HepG2 (cell line): ENCODE data around the gene CHMP1A. TPM values are rescaled to one million over a fixed set of nuclear protein-coding genes. Genes with fewer than 3 reads are reported as not detected.

Source experiments
- ATAC-seq: fragments of 200-7000 bp; cut with Tn5 transposase; 3 replicates; pipeline ENCODE4 v1.9.1; 2020; ENCODE audit warnings: mild to moderate bottlenecking, moderate library complexity
- BruUV-seq: library from RNA; stranded (reverse); fragments of 400-500 nt; replicated peaks from 2 replicates; lab custom pipeline; 2021; lab: Mats Ljungman, UMichigan
- CTCF ChIA-PET: fragments of 300-600 bp; formaldehyde crosslinking; extraction: SDS; loops from one replicate; lab custom pipeline; 2021; ENCODE audit warnings: low total read pairs, inconsistent platforms, low intra/inter-chr PET ratio; lab: Yijun Ruan, JAX
- POLR2A ChIA-PET: fragments of 350-600 bp; sonication (Branson Sonifier 250); formaldehyde crosslinking; loops from one replicate; lab custom pipeline; 2020; ENCODE audit warnings: antibody characterized with exemption, inconsistent platforms; lab: Yijun Ruan, JAX
- DNase-seq: peaks from one replicate; pipeline ENCODE4 v3.0.0-alpha.2; 2015; ENCODE audit warnings: low spot score
- FAIRE-seq: peaks from 3 replicates; lab custom pipeline; 2011; peaks lifted over from hg19 to GRCh38; lab: Jason Lieb, UNC
- H2AFZ ChIP-seq: one replicate; pipeline ENCODE4 v1.6.1; 2011; ENCODE audit warnings: low read length, inconsistent platforms
- H3K27ac ChIP-seq: fragments of 300-600 bp; 3 replicates; pipeline ENCODE4 v1.8.0; 2011; ENCODE audit warnings: mixed run types, mild to moderate bottlenecking, mixed read lengths, low read length, inconsistent platforms; ENCODE audit not compliant: insufficient read depth; ENCODE audit errors: extremely low read length
- H3K27me3 ChIP-seq, 2 experiments: fragments of 200-600 bp in 1 of 2; 2 replicates in 1 of 2; 3 replicates in 1 of 2; pipeline versions ENCODE4 v1.6.0 to v1.8.0; 2011; ENCODE audit warnings: low read length in 2 of 2, mild to moderate bottlenecking in 2 of 2, moderate library complexity in 2 of 2, inconsistent platforms in 1 of 2; ENCODE audit not compliant: insufficient read depth in 2 of 2, control insufficient read depth in 1 of 2
- H3K36me3 ChIP-seq, 2 experiments: fragments of 200-600 bp in 1 of 2; replicated peaks in 1 of 2; 2 replicates in 1 of 2; 3 replicates in 1 of 2; pipeline versions ENCODE4 v1.5.1 to v1.8.0; 2011; ENCODE audit warnings: low read length in 2 of 2, inconsistent platforms in 1 of 2; ENCODE audit not compliant: insufficient read depth in 2 of 2, control insufficient read depth in 1 of 2
- H3K4me1 ChIP-seq: 2 replicates; pipeline ENCODE4 v1.5.1; 2012; ENCODE audit warnings: low read length, inconsistent platforms; ENCODE audit not compliant: insufficient read depth
- H3K4me2 ChIP-seq: 2 replicates; pipeline ENCODE4 v1.6.0; 2011; ENCODE audit warnings: low read depth, low read length, inconsistent platforms
- H3K4me3 ChIP-seq, 3 experiments: fragments of 200-600 bp in 1 of 3; sonication (generic), shearing (Covaris generic) in 1 of 3; replicated peaks in 1 of 3; 2 replicates each; pipeline ENCODE4 v1.5.1; 2011 to 2016; ENCODE audit warnings: low read length in 3 of 3, inconsistent platforms in 2 of 3, low read depth in 2 of 3, mild to moderate bottlenecking in 2 of 3, control low read depth in 1 of 3, mixed read lengths in 1 of 3; ENCODE audit not compliant: insufficient read depth in 1 of 3
- H3K79me2 ChIP-seq: one replicate; pipeline ENCODE4 v1.6.1; 2011; ENCODE audit warnings: low read length, inconsistent platforms; ENCODE audit not compliant: insufficient read depth
- H3K9ac ChIP-seq: 2 replicates; pipeline ENCODE4 v1.6.0; 2011; ENCODE audit warnings: mild to moderate bottlenecking, low read depth, low read length, inconsistent platforms; ENCODE audit not compliant: insufficient read depth
- H3K9me3 ChIP-seq: 2 replicates; pipeline ENCODE4 v1.5.1; 2012; ENCODE audit warnings: mild to moderate bottlenecking, low read length
- H4K20me1 ChIP-seq: 2 replicates; pipeline ENCODE4 v1.6.0; 2011; ENCODE audit warnings: inconsistent platforms, mild to moderate bottlenecking, low read length, moderate library complexity; ENCODE audit not compliant: insufficient read depth
- ARNT ChIP-seq: fragments of 450-650 bp; IDR thresholded peaks from 2 replicates; pipeline ENCODE4 v1.6.1; 2017
- CBX2 ChIP-seq, 2 experiments: fragments of 200-600 bp in 1 of 2; sonication (generic); formaldehyde crosslinking in 1 of 2; IDR thresholded peaks; 2 replicates each; pipeline versions ENCODE4 v1.7.0 to v1.8.1; 2018 to 2022; ENCODE audit warnings: low read depth in 2 of 2, low read length in 1 of 2, mild to moderate bottlenecking in 1 of 2, missing genetic modification reagents in 1 of 2
- FOXK1 ChIP-seq: sonication (generic); formaldehyde crosslinking; IDR thresholded peaks from 2 replicates; pipeline ENCODE4 v1.4.0; 2020; ENCODE audit warnings: low read depth, missing genetic modification reagents, borderline replicate concordance
- GATAD1 ChIP-seq: IDR thresholded peaks from 2 replicates; pipeline ENCODE4 v1.6.1; 2016; ENCODE audit warnings: missing genetic modification reagents, missing compliant biosample characterization
- GATAD2A ChIP-seq: IDR thresholded peaks from 2 replicates; pipeline ENCODE4 v1.6.1; 2016
- POLR2G ChIP-seq: fragments of 200-400 bp; formaldehyde crosslinking; IDR thresholded peaks from 2 replicates; pipeline ENCODE4 v1.6.1; 2018; ENCODE audit warnings: mild to moderate bottlenecking, low read depth, low read length, moderate library complexity
- SALL2 ChIP-seq: sonication (generic); formaldehyde crosslinking; IDR thresholded peaks from 2 replicates; pipeline ENCODE4 v1.8.1; 2023; ENCODE audit warnings: mild to moderate bottlenecking, missing genetic modification reagents, inconsistent platforms
- ZBTB42 ChIP-seq: sonication (generic); formaldehyde crosslinking; IDR thresholded peaks from 2 replicates; pipeline ENCODE4 v1.5.0; 2020; ENCODE audit warnings: mild to moderate bottlenecking, missing genetic modification reagents
- ZNF136 ChIP-seq: sonication (generic); formaldehyde crosslinking; IDR thresholded peaks from 2 replicates; pipeline ENCODE4 v1.8.1; 2022; ENCODE audit warnings: low read depth, mild to moderate bottlenecking, moderate library complexity, missing genetic modification reagents
- ZNF460 ChIP-seq: sonication (generic); formaldehyde crosslinking; IDR thresholded peaks from 2 replicates; pipeline ENCODE4 v1.5.1; 2020; ENCODE audit warnings: missing genetic modification reagents, mild to moderate bottlenecking, borderline replicate concordance
- WGBS: methylation state at CpG from one replicate; pipeline ENCODE4 v1.1.6; 2017; ENCODE audit warnings: low lambda C conversion rate; 5-methylcytosine and 5-hydroxymethylcytosine counted together
- in situ Hi-C: cut with HindIII; loops from 2 replicates; pipeline ENCODE4 v1.10.0; 2017; ENCODE audit warnings: low pct_unique_long_range_greater_than_20kb; ENCODE audit not compliant: extremely low pct_ligation_motif_present
- intact Hi-C: fragments of 100-400 bp; cut with micrococcal nuclease; formaldehyde crosslinking; loops from one replicate; pipeline ENCODE4 v1.10.0; 2022; ENCODE audit not compliant: unreplicated experiment
- polyA plus RNA-seq, 8 experiments: library from polyadenylated mRNA; depleted of rRNA in 3 of 8; stranded (reverse) in 7 of 8; unstranded in 1 of 8; fragments of >200 nt; fragmentation: Illumina TruSeq in 4 of 8; extraction: Trizol in 4 of 8; gene quantifications; 2 replicates each; pipeline versions ENCODE4 v1.2.1 to v1.2.3, GENCODE V29; 2011 to 2016; ENCODE audit warnings: low read depth in 4 of 8, missing spikeins in 1 of 8, mixed read lengths in 1 of 8; ENCODE audit not compliant: insufficient read depth in 1 of 8
- total RNA-seq, 5 experiments: library from RNA; depleted of rRNA; stranded (reverse); fragments of >200 nt; fragmentation: Illumina TruSeq; extraction: Trizol; gene quantifications; 2 replicates each; pipeline ENCODE4 v1.2.3, GENCODE V29; 2016; ENCODE audit warnings: low read depth in 1 of 5
- TF ChIP-seq, protein P1 (sequence below): sonication (generic); formaldehyde crosslinking; IDR thresholded peaks from 2 replicates; pipeline ENCODE4 v1.4.0; 2020; ENCODE audit warnings: mild to moderate bottlenecking, low read depth, missing genetic modification reagents
- TF ChIP-seq, protein P2 (sequence below): sonication (generic); formaldehyde crosslinking; IDR thresholded peaks from 2 replicates; pipeline ENCODE4 v1.5.0; 2020; ENCODE audit warnings: mild to moderate bottlenecking, missing genetic modification reagents

CHMP1A gene
- total and polyA plus RNA-seq, 2 of the 13 experiments (the other 11 are each of a cell fraction or from before 2014, with no cell fraction given): 69.4 to 73.3 TPM

DNA sequence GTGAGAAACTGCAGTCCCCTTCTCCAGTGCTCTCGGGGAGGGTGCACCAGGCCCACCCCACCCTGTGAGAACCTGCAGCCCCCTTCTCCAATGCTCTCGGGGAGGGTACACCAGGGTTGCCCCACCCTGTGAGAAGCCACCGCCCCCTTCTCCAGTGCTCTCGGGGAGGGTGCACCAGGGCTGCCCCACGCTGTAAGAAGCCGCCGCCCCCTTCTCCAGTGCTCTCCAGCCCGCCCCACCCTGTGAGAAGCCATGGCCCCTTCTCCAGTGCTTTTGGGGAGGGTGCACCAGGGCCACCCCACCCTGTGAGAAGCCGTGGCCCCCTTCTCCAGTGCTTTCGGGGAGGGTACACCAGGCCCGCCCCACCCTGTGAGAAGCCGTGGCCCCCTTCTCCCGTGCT lies 12.2 kb upstream of the CHMP1A start:
- ATAC-seq (no peak), DNase-seq (no peak), FAIRE-seq (no peak)
- ChIA-PET CTCF (no interaction called here), POLR2A (no interaction called here)
- Histone ChIP-seq H3K27ac (no peak overlapping the region), H3K9ac (no peak overlapping the region), H3K27me3 (no peaks in the 10 kb centered on the region), H3K4me2 (no peak overlapping the region), H2AFZ (no peak overlapping the region), H3K4me1 (peaks cover 26% of the 10 kb centered on the region), H3K9me3 (peaks cover 12% of the 10 kb centered on the region; the same call in 1 of the 2 replicates), H3K36me3 (no peaks in the 10 kb centered on the region), H4K20me1 (no peaks in the 10 kb centered on the region), H3K4me3 (no peak overlapping the region), H3K79me2 (no peaks in the 10 kb centered on the region)
- WGBS: 98% methylated on average over 7 of the region's 13 CpGs
- intact Hi-C loops (loop anchor here (2.0 kb wide), 1 partner anchor 17 kb away; the partner anchor contains the start of gene CDK10), in situ Hi-C loops (no loop called here)
- BruUV-seq: no TSS peak
- TF ChIP-seq GATAD2A (CRISPR knock-in tag) (no peak), FOXK1 (CRISPR knock-in tag) (no peak), ZBTB42 (no peak), POLR2G (no peak), SALL2 (no peak), ARNT (no peak), GATAD1 (no peak), ZNF460 (CRISPR knock-in tag) (no peak), CBX2 (IDR thresholded peaks at IDR 0.05; ENCODE audit: low read depth, low read length) (no peak), CBX2 (CRISPR knock-in tag; IDR thresholded peaks at IDR 0.05; ENCODE audit: low read depth) (no peak), ZNF136 (no peak)
- TF ChIP-seq, protein P1, sequence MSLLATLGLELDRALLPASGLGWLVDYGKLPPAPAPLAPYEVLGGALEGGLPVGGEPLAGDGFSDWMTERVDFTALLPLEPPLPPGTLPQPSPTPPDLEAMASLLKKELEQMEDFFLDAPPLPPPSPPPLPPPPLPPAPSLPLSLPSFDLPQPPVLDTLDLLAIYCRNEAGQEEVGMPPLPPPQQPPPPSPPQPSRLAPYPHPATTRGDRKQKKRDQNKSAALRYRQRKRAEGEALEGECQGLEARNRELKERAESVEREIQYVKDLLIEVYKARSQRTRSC (CRISPR knock-in tag): no peak
- TF ChIP-seq, protein P2, sequence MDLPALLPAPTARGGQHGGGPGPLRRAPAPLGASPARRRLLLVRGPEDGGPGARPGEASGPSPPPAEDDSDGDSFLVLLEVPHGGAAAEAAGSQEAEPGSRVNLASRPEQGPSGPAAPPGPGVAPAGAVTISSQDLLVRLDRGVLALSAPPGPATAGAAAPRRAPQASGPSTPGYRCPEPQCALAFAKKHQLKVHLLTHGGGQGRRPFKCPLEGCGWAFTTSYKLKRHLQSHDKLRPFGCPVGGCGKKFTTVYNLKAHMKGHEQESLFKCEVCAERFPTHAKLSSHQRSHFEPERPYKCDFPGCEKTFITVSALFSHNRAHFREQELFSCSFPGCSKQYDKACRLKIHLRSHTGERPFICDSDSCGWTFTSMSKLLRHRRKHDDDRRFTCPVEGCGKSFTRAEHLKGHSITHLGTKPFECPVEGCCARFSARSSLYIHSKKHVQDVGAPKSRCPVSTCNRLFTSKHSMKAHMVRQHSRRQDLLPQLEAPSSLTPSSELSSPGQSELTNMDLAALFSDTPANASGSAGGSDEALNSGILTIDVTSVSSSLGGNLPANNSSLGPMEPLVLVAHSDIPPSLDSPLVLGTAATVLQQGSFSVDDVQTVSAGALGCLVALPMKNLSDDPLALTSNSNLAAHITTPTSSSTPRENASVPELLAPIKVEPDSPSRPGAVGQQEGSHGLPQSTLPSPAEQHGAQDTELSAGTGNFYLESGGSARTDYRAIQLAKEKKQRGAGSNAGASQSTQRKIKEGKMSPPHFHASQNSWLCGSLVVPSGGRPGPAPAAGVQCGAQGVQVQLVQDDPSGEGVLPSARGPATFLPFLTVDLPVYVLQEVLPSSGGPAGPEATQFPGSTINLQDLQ: no peak
